ENCODE measurements around the gene MAD1L1.
"Not testable (repeated sequence)": the region's sequence is repeated elsewhere in the genome, so short reads cannot be mapped to it uniquely, and the experiment has no call there.

The MAD1L1 gene

GRCh38 chr7:2080477-2080876 is 152.3 kb downstream of the MAD1L1 start:
- no peak for DNase-seq

- no peak for DNase-seq
These were observed 152.7 kb downstream of the MAD1L1 start for GRCh38 chr7:2080060-2080387.

GRCh38 chr7:2079332-2080059 is 153.2 kb downstream of the MAD1L1 start:
- DNase-seq: peak in 1 of 6 experiments; percentile 10

- no peak for DNase-seq
These were observed 153.8 kb downstream of the MAD1L1 start for GRCh38 chr7:2078899-2079298.

GRCh38 chr7:2076649-2077064 is 156.1 kb downstream of the MAD1L1 start:
- no peak for DNase-seq

- no peak for DNase-seq
These were observed 156.9 kb downstream of the MAD1L1 start for GRCh38 chr7:2075811-2076210.

GRCh38 chr7:2074691-2075090 is 158.1 kb downstream of the MAD1L1 start:
- DNase-seq: no peak

GRCh38 chr7:2072798-2073197 is 159.9 kb downstream of the MAD1L1 start:
- no peak for DNase-seq

- DNase-seq: no peak
These were observed 160.7 kb downstream of the MAD1L1 start for GRCh38 chr7:2072042-2072441.

- no peak for DNase-seq
These were observed 161.5 kb downstream of the MAD1L1 start for GRCh38 chr7:2071133-2071832.

GRCh38 chr7:2070151-2070763 is 162.5 kb downstream of the MAD1L1 start:
- no peak for DNase-seq

GRCh38 chr7:2069472-2069860 is 163.3 kb downstream of the MAD1L1 start:
- no peak for DNase-seq

GRCh38 chr7:2068693-2069471 is 163.9 kb downstream of the MAD1L1 start:
- DNase-seq: no peak

GRCh38 chr7:2066251-2066919 is 166.4 kb downstream of the MAD1L1 start:
- DNase-seq: peak; percentile 16 to 70 (median 46)

- no peak for DNase-seq
These were observed 167.2 kb downstream of the MAD1L1 start for GRCh38 chr7:2065528-2065927.

- no peak for DNase-seq
These were observed 169.0 kb downstream of the MAD1L1 start for GRCh38 chr7:2063563-2064260.

- no peak for DNase-seq
These were observed 170.1 kb downstream of the MAD1L1 start for GRCh38 chr7:2062648-2063047.

- DNase-seq: no peak
These were observed 172.0 kb downstream of the MAD1L1 start for GRCh38 chr7:2060701-2061100.

GRCh38 chr7:2059964-2060700 is 172.6 kb downstream of the MAD1L1 start:
- DNase-seq: no peak

GRCh38 chr7:2058246-2058645 is 174.5 kb downstream of the MAD1L1 start:
- not testable (repeated sequence) for DNase-seq

GRCh38 chr7:2055956-2056355 is 176.8 kb downstream of the MAD1L1 start:
- DNase-seq: no peak
